Uterus (tissue), 4 donors: Measurements from ENCODE around the gene TBXAS1. TPM values are rescaled to one million over a fixed set of nuclear protein-coding genes. Genes with fewer than 3 reads are reported as not detected.

Experiments
- DNase-seq, 2 donors: peaks; one replicate each; pipeline ENCODE4 v3.0.0-alpha.2; 2019 to 2020
- H3K27ac ChIP-seq, 2 donors: fragments of 200-600 bp; sonication (generic); 1 replicate in 1 of 2; 2 replicates in 1 of 2; pipeline ENCODE4 v1.5.1; 2016 to 2018
- H3K27me3 ChIP-seq, 2 donors: fragments of 200-600 bp; sonication (generic); one replicate each; pipeline ENCODE4 v1.5.1; 2018 to 2019; ENCODE audit warnings: control low read depth in 1 of 2
- H3K36me3 ChIP-seq, 2 donors: fragments of 200-600 bp; sonication (generic); one replicate each; pipeline ENCODE4 v1.5.1; 2019; ENCODE audit warnings: control low read depth in 1 of 2
- H3K4me1 ChIP-seq, 2 donors: fragments of 200-600 bp; sonication (generic); one replicate each; pipeline ENCODE4 v1.5.1; 2018 to 2019; ENCODE audit warnings: control low read depth in 1 of 2
- H3K4me3 ChIP-seq, 2 donors: fragments of 200-600 bp; sonication (generic); 1 replicate in 1 of 2; 2 replicates in 1 of 2; pipeline ENCODE4 v1.5.1; 2018 to 2019; ENCODE audit warnings: mild to moderate bottlenecking in 1 of 2
- H3K9me3 ChIP-seq, 2 donors: fragments of 200-600 bp; sonication (generic); one replicate each; pipeline ENCODE4 v1.5.1; 2019; ENCODE audit warnings: control low read depth in 1 of 2
- CTCF ChIP-seq, 4 experiments: fragments of 200-600 bp in 2 of 4; fragments of 450-650 bp in 2 of 4; sonication (generic) in 2 of 4; IDR thresholded peaks; one replicate each; pipeline ENCODE4 v1.5.1; 2016 to 2019; ENCODE audit warnings: antibody characterized with exemption in 4 of 4, mild to moderate bottlenecking in 2 of 4, moderate library complexity in 1 of 4
- POLR2A ChIP-seq, 2 donors: fragments of 450-650 bp; IDR thresholded peaks; one replicate each; pipeline ENCODE4 v1.6.1; 2016; ENCODE audit warnings: antibody characterized with exemption in 2 of 2, mild to moderate bottlenecking in 1 of 2, moderate library complexity in 1 of 2
- intact Hi-C: fragments of 100-400 bp; cut with DNase I; formaldehyde crosslinking; loops from one replicate; pipeline ENCODE4 v1.15.1; 2023; ENCODE audit warnings: low total_unique reads
- total RNA-seq, 4 donors: library from RNA; depleted of rRNA in 3 of 4; stranded (reverse); fragments of >200 nt in 3 of 4; gene quantifications; one replicate each; pipeline versions ENCODE4 v1.1.0 to v1.2.4, GENCODE V29; 2014 to 2023
- donor health status: DM: yes; HTN: yes; CAD: no.

The TBXAS1 gene
- total RNA-seq, 4 donors from 2014 or later, result 6.6 to 14.3 (median 11.9) TPM

- no peak overlapping the region for H3K27ac ChIP-seq
- no peaks in the 10 kb centered on the region for H3K4me1 ChIP-seq
- TF ChIP-seq CTCF (IDR thresholded peaks at IDR 0.05) (no peak), POLR2A (IDR thresholded peaks at IDR 0.05) (no peak)
- H3K27me3 ChIP-seq, result no peaks in the 10 kb centered on the region
- H3K9me3 ChIP-seq, result no peaks in the 10 kb centered on the region
- H3K36me3 ChIP-seq, result no peaks in the 10 kb centered on the region
- no peak for DNase-seq
- H3K4me3 ChIP-seq, result no peak overlapping the region
- intact Hi-C loops, result no loop called here
Measured at GRCh38 chr7:139870380-139870779, 41.3 kb downstream of the TBXAS1 start.

GRCh38 chr7:139871331-139871730 lies 42.3 kb downstream of the TBXAS1 start:
- TF ChIP-seq POLR2A (IDR thresholded peaks at IDR 0.05), result no peak
- no peak for DNase-seq
- no peaks in the 10 kb centered on the region for H3K27me3 ChIP-seq
- no peak overlapping the region for H3K27ac ChIP-seq
- no peaks in the 10 kb centered on the region for H3K36me3 ChIP-seq
- H3K4me1 ChIP-seq, result no peaks in the 10 kb centered on the region
- H3K4me3 ChIP-seq, result no peak overlapping the region
- intact Hi-C loops, result no loop called here
- no peaks in the 10 kb centered on the region for H3K9me3 ChIP-seq

- no peak for DNase-seq
- TF ChIP-seq POLR2A (IDR thresholded peaks at IDR 0.05) (no peak), CTCF (IDR thresholded peaks at IDR 0.05) (no peak)
- no peaks in the 10 kb centered on the region for H3K27me3 ChIP-seq
- H3K27ac ChIP-seq, result no peak overlapping the region
- no peaks in the 10 kb centered on the region for H3K36me3 ChIP-seq
- H3K4me3 ChIP-seq, result no peak overlapping the region
- H3K4me1 ChIP-seq, result no peaks in the 10 kb centered on the region
- H3K9me3 ChIP-seq, result no peaks in the 10 kb centered on the region
- intact Hi-C loops, result no loop called here
Measured at GRCh38 chr7:139871820-139872219, 42.8 kb downstream of the TBXAS1 start.

GRCh38 chr7:139873593-139874301 lies 44.7 kb downstream of the TBXAS1 start:
- no peaks in the 10 kb centered on the region for H3K36me3 ChIP-seq
- no peaks in the 10 kb centered on the region for H3K4me1 ChIP-seq
- no peak for DNase-seq
- no peaks in the 10 kb centered on the region for H3K27me3 ChIP-seq
- intact Hi-C loops, result no loop called here
- no peak for TF ChIP-seq POLR2A (IDR thresholded peaks at IDR 0.05)
- no peak for TF ChIP-seq CTCF (IDR thresholded peaks at IDR 0.05)
- H3K9me3 ChIP-seq, result no peaks in the 10 kb centered on the region
- no peak overlapping the region for H3K27ac ChIP-seq
- no peak overlapping the region for H3K4me3 ChIP-seq

GRCh38 chr7:139874302-139874629 lies 45.2 kb downstream of the TBXAS1 start:
- DNase-seq, result no peak
- Histone ChIP-seq H3K27me3 (no peaks in the 10 kb centered on the region), H3K27ac (no peak overlapping the region), H3K4me3 (no peak overlapping the region), H3K9me3 (no peaks in the 10 kb centered on the region), H3K4me1 (no peaks in the 10 kb centered on the region), H3K36me3 (no peaks in the 10 kb centered on the region)
- TF ChIP-seq POLR2A (IDR thresholded peaks at IDR 0.05) (no peak), CTCF (IDR thresholded peaks at IDR 0.05) (no peak)
- intact Hi-C loops, result no loop called here

GRCh38 chr7:139875821-139876241 lies 46.8 kb downstream of the TBXAS1 start:
- H3K27ac ChIP-seq, result no peak overlapping the region
- no peak overlapping the region for H3K4me3 ChIP-seq
- no peaks in the 10 kb centered on the region for H3K9me3 ChIP-seq
- no peak for DNase-seq
- intact Hi-C loops, result no loop called here
- H3K36me3 ChIP-seq, result no peaks in the 10 kb centered on the region
- H3K4me1 ChIP-seq, result no peaks in the 10 kb centered on the region
- H3K27me3 ChIP-seq, result no peaks in the 10 kb centered on the region
- TF ChIP-seq CTCF (IDR thresholded peaks at IDR 0.05) (no peak), POLR2A (IDR thresholded peaks at IDR 0.05) (no peak)
